Ishikawa (cell line): ENCODE data around the gene FSIP2.

Experiments
- CEBPB ChIP-seq: IDR thresholded peaks from 2 replicates; pipeline ENCODE4 v1.6.1; 2012
- CREB1 ChIP-seq: IDR thresholded peaks from 2 replicates; pipeline ENCODE4 v1.6.1; 2012; ENCODE audit warnings: low read depth
- EGR1 ChIP-seq: IDR thresholded peaks from 2 replicates; pipeline ENCODE4 v1.6.1; 2012
- EP300 ChIP-seq: IDR thresholded peaks from 2 replicates; pipeline ENCODE4 v1.6.1; 2012; ENCODE audit warnings: borderline replicate concordance
- FOXM1 ChIP-seq: IDR thresholded peaks from 2 replicates; pipeline ENCODE4 v1.6.1; 2012; ENCODE audit warnings: low read depth, borderline replicate concordance
- NFIC ChIP-seq: IDR thresholded peaks from 2 replicates; pipeline ENCODE4 v1.6.1; 2012
- RAD21 ChIP-seq: IDR thresholded peaks from 2 replicates; pipeline ENCODE4 v1.6.1; 2012; ENCODE audit warnings: low read depth
- TAF1 ChIP-seq: IDR thresholded peaks from 2 replicates; pipeline ENCODE4 v1.6.1; 2012; ENCODE audit warnings: low read depth, mild to moderate bottlenecking
- TCF12 ChIP-seq: IDR thresholded peaks from 2 replicates; pipeline ENCODE4 v1.6.1; 2012; ENCODE audit warnings: low read depth
- TEAD4 ChIP-seq: IDR thresholded peaks from 2 replicates; pipeline ENCODE4 v1.6.1; 2012
- YY1 ChIP-seq: IDR thresholded peaks from 2 replicates; pipeline ENCODE4 v1.6.1; 2012; ENCODE audit warnings: low read depth
- ZBTB7A ChIP-seq: IDR thresholded peaks from 2 replicates; pipeline ENCODE4 v1.6.1; 2012; ENCODE audit warnings: low read depth
- TF ChIP-seq, protein P1 (sequence below): IDR thresholded peaks from 2 replicates; pipeline ENCODE4 v1.6.1; 2012
- TF ChIP-seq, protein P2 (sequence below): IDR thresholded peaks from 2 replicates; pipeline ENCODE4 v1.6.1; 2012; ENCODE audit warnings: low read depth, mild to moderate bottlenecking
- TF ChIP-seq, protein P3 (sequence below): IDR thresholded peaks from 2 replicates; pipeline ENCODE4 v1.6.1; 2012

FSIP2 gene

DNA sequence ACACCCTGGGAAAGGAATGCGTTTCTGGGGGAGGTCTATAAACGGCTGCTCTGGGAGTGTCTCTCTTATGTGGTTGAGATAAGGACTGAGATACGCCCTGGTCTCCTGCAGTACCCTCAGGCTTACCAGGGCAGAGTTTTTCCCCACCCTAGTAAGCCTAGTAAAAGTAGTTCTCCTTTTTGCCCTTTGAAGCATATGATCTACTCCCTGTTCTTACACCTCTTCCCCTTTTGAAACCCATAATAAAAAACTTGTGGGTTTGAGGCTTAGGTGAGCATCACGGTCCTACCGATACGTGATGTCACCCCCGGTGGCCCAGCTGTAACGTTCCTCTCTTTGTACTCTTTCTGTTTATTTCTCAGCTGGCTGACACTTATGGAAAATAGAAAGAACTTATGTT is 97.4 kb downstream of the FSIP2 start:
- no peak for TF ChIP-seq CEBPB
- TF ChIP-seq FOXM1: no peak
- no peak for TF ChIP-seq NFIC
- TF ChIP-seq, protein P1, sequence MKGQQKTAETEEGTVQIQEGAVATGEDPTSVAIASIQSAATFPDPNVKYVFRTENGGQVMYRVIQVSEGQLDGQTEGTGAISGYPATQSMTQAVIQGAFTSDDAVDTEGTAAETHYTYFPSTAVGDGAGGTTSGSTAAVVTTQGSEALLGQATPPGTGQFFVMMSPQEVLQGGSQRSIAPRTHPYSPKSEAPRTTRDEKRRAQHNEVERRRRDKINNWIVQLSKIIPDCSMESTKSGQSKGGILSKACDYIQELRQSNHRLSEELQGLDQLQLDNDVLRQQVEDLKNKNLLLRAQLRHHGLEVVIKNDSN: no peak
- TF ChIP-seq ZBTB7A: no peak
- TF ChIP-seq, protein P2, sequence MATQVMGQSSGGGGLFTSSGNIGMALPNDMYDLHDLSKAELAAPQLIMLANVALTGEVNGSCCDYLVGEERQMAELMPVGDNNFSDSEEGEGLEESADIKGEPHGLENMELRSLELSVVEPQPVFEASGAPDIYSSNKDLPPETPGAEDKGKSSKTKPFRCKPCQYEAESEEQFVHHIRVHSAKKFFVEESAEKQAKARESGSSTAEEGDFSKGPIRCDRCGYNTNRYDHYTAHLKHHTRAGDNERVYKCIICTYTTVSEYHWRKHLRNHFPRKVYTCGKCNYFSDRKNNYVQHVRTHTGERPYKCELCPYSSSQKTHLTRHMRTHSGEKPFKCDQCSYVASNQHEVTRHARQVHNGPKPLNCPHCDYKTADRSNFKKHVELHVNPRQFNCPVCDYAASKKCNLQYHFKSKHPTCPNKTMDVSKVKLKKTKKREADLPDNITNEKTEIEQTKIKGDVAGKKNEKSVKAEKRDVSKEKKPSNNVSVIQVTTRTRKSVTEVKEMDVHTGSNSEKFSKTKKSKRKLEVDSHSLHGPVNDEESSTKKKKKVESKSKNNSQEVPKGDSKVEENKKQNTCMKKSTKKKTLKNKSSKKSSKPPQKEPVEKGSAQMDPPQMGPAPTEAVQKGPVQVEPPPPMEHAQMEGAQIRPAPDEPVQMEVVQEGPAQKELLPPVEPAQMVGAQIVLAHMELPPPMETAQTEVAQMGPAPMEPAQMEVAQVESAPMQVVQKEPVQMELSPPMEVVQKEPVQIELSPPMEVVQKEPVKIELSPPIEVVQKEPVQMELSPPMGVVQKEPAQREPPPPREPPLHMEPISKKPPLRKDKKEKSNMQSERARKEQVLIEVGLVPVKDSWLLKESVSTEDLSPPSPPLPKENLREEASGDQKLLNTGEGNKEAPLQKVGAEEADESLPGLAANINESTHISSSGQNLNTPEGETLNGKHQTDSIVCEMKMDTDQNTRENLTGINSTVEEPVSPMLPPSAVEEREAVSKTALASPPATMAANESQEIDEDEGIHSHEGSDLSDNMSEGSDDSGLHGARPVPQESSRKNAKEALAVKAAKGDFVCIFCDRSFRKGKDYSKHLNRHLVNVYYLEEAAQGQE: no peak
- TF ChIP-seq, protein P3, sequence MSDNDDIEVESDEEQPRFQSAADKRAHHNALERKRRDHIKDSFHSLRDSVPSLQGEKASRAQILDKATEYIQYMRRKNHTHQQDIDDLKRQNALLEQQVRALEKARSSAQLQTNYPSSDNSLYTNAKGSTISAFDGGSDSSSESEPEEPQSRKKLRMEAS: no peak
- TF ChIP-seq TEAD4: no peak
- TF ChIP-seq YY1: no peak
- TF ChIP-seq TAF1: no peak
- TF ChIP-seq CREB1: no peak
- TF ChIP-seq TCF12: no peak
- TF ChIP-seq RAD21: no peak
- TF ChIP-seq EP300: no peak
- TF ChIP-seq EGR1: no peak

DNA sequence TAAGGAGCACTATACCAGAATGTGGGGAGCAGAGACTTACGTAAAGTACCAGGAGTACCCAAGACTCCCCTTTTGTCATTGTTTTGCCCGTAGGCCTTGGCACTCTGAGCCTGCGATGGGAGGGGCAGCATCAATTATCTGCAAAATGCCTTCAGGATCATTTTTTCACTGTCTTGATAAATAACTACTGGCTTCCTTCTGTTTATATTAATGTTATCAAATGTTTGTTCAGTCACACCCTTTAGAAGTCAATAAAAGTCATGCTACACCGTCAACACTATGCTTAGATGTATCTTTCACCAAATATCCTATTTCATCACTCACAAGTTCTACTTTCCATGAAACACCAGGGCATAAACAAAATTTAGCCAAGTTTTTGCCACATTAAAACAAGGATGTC is 116.3 kb downstream of the FSIP2 start:
- TF ChIP-seq, protein P2: no peak
- no peak for TF ChIP-seq EP300
- TF ChIP-seq, protein P3: no peak
- no peak for TF ChIP-seq TEAD4
- no peak for TF ChIP-seq FOXM1
- TF ChIP-seq RAD21: no peak
- TF ChIP-seq, protein P1: no peak

DNA sequence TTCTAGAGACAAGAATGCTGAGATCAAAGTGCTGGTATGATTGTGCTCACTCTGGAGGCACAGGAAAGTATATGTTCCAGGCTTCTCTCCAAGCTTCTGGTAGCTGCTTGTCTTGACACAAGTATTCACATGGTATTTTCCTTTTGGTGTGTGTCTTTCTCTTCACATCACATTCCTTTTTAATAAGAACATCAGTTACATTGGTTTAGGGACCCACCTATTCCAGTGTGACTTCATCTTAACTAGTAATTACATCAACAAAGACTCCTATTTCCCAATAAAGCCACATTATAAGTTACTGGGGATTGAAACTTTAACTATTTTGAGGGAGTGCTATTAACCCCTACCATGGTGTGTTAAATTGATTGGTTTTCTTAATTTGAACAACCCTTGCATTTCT is 119.1 kb downstream of the FSIP2 start:
- TF ChIP-seq CEBPB (no peak), FOXM1 (no peak), TEAD4 (no peak), NFIC (no peak), TAF1 (no peak), EGR1 (no peak), RAD21 (no peak), EP300 (no peak)
- TF ChIP-seq, protein P3: no peak
- TF ChIP-seq, protein P2: no peak

DNA sequence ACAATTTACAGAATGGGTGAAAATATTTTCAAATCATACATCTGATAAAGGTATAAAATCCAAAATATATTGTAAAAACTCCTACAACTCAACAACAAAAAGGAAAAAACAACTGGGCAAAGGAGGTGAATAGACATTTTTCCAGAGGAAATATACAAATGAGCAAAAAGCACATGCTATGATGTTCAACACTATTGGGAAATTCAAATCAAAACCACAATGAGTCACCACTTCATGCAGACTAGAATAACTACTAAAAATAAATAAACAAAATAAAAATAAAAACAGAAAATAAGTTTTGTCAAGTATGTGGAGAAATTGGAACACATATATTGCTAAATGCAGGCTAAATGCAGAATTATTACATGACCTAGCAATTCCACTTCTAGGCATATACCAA is 120.9 kb downstream of the FSIP2 start:
- TF ChIP-seq FOXM1 (no peak), ZBTB7A (no peak), RAD21 (no peak), NFIC (no peak), CEBPB (no peak), YY1 (no peak), EGR1 (no peak), TCF12 (no peak)
- TF ChIP-seq, protein P2: no peak
- TF ChIP-seq, protein P1: no peak
- TF ChIP-seq, protein P3: no peak
